Chondrocyte (in vitro differentiated cells): ENCODE data around the gene SOS1. TPM values are rescaled to one million over a fixed set of nuclear protein-coding genes. Genes with fewer than 3 reads are reported as not detected.

ENCODE experiments used
- DNase-seq: peaks from one replicate; pipeline ENCODE4 v3.0.0; 2021; ENCODE audit warnings: mixed read lengths, low spot score
- H3K27ac Mint-ChIP-seq: one replicate; pipeline ENCODE4 v1.8.0; 2021; ENCODE audit warnings: mild to moderate bottlenecking, moderate library complexity, mixed read lengths; ENCODE audit not compliant: unreplicated experiment
- H3K27me3 Mint-ChIP-seq: 2 replicates; pipeline ENCODE4 v1.8.0; 2021; ENCODE audit warnings: low read depth, mixed read lengths
- H3K36me3 Mint-ChIP-seq: 2 replicates; pipeline ENCODE4 v1.8.0; 2021; ENCODE audit warnings: low read depth, mixed read lengths
- H3K4me1 Mint-ChIP-seq: 2 replicates; pipeline ENCODE4 v1.8.0; 2021; ENCODE audit warnings: low read depth, mild to moderate bottlenecking, mixed read lengths
- H3K4me3 Mint-ChIP-seq: one replicate; pipeline ENCODE4 v1.8.0; 2021; ENCODE audit warnings: mild to moderate bottlenecking, moderate library complexity, mixed read lengths; ENCODE audit not compliant: unreplicated experiment
- H3K9me3 Mint-ChIP-seq: 2 replicates; pipeline ENCODE4 v1.8.0; 2021; ENCODE audit warnings: low read depth, mixed read lengths
- CTCF ChIP-seq: fragments of 200-600 bp; sonication (generic); IDR thresholded peaks from 2 replicates; pipeline ENCODE4 v1.5.0; 2021; ENCODE audit warnings: antibody characterized with exemption, mild to moderate bottlenecking, moderate library complexity
- total RNA-seq: library from RNA; stranded (reverse); gene quantifications from 3 replicates; pipeline ENCODE4 v1.2.1, GENCODE V29; 2021

The SOS1 gene
- total RNA-seq, 1 donor from 2014 or later: 37.2 TPM

GRCh38 chr2:39000552-39000951 lies 120.3 kb downstream of the SOS1 start:
- Mint-ChIP-seq H3K4me1 (peaks cover 17% of the 10 kb centered on the region), H3K36me3 (peaks cover 16% of the 10 kb centered on the region), H3K27me3 (no peaks in the 10 kb centered on the region), H3K9me3 (no peaks in the 10 kb centered on the region), H3K4me3 (no peak overlapping the region), H3K27ac (peak overlapping the region; percentile 27)
- DNase-seq: no peak
- no peak for TF ChIP-seq CTCF

- Mint-ChIP-seq H3K27ac (peak overlapping the region; percentile 81), H3K4me1 (peaks cover 14% of the 10 kb centered on the region), H3K36me3 (peaks cover 19% of the 10 kb centered on the region), H3K27me3 (no peaks in the 10 kb centered on the region), H3K4me3 (no peak overlapping the region), H3K9me3 (no peaks in the 10 kb centered on the region)
- TF ChIP-seq CTCF: no peak
- DNase-seq: no peak
Measured at GRCh38 chr2:38997781-38998180, 123.1 kb downstream of the SOS1 start.

GRCh38 chr2:38991899-38992298 lies 129.0 kb downstream of the SOS1 start:
- peaks cover 12% of the 10 kb centered on the region for H3K36me3 Mint-ChIP-seq
- H3K4me3 Mint-ChIP-seq: no peak overlapping the region
- H3K9me3 Mint-ChIP-seq: no peaks in the 10 kb centered on the region
- H3K27ac Mint-ChIP-seq: no peak overlapping the region
- H3K27me3 Mint-ChIP-seq: no peaks in the 10 kb centered on the region
- TF ChIP-seq CTCF: no peak
- DNase-seq: no peak
- H3K4me1 Mint-ChIP-seq: no peaks in the 10 kb centered on the region

GRCh38 chr2:38988716-38989115 lies 132.1 kb downstream of the SOS1 start:
- no peaks in the 10 kb centered on the region for H3K4me1 Mint-ChIP-seq
- no peak for TF ChIP-seq CTCF
- H3K4me3 Mint-ChIP-seq: no peak overlapping the region
- no peak overlapping the region for H3K27ac Mint-ChIP-seq
- no peaks in the 10 kb centered on the region for H3K27me3 Mint-ChIP-seq
- H3K36me3 Mint-ChIP-seq: peaks cover 22% of the 10 kb centered on the region
- H3K9me3 Mint-ChIP-seq: no peaks in the 10 kb centered on the region
- DNase-seq: no peak

- Mint-ChIP-seq H3K4me1 (peaks cover 4% of the 10 kb centered on the region), H3K36me3 (peaks cover 18% of the 10 kb centered on the region), H3K4me3 (no peak overlapping the region), H3K27me3 (no peaks in the 10 kb centered on the region), H3K9me3 (no peaks in the 10 kb centered on the region), H3K27ac (no peak overlapping the region)
- TF ChIP-seq CTCF: no peak
- no peak for DNase-seq
Measured at GRCh38 chr2:38982498-38982897, 138.4 kb downstream of the SOS1 start.
